ENCODE results near the gene PHETA1.
"Not testable (repeated sequence)": the region's sequence is repeated elsewhere in the genome, so short reads cannot be mapped to it uniquely, and the experiment has no call there.

PHETA1 gene

DNA sequence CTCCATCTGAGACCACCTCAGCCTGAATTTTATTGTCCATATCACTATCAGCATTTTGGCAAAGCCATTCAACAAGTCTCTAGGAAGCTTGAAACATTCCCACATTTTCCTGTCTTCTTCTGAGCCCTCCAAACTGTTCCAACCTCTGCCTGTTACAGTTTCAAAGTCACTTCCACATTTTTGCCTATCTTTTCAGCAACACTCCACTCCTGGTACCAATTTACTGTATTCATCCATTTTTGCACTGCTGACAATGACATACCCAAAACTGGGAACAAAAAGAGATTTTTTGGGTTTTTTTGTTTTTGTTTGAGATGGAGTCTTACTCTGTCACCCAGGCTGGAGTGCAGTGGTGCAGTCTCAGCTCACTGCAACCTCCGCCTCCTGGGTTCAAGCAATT is 4.3 kb upstream of the PHETA1 start:
- DNase-seq (ENCODE audit: low read depth, low spot score), result not testable (repeated sequence)

DNA sequence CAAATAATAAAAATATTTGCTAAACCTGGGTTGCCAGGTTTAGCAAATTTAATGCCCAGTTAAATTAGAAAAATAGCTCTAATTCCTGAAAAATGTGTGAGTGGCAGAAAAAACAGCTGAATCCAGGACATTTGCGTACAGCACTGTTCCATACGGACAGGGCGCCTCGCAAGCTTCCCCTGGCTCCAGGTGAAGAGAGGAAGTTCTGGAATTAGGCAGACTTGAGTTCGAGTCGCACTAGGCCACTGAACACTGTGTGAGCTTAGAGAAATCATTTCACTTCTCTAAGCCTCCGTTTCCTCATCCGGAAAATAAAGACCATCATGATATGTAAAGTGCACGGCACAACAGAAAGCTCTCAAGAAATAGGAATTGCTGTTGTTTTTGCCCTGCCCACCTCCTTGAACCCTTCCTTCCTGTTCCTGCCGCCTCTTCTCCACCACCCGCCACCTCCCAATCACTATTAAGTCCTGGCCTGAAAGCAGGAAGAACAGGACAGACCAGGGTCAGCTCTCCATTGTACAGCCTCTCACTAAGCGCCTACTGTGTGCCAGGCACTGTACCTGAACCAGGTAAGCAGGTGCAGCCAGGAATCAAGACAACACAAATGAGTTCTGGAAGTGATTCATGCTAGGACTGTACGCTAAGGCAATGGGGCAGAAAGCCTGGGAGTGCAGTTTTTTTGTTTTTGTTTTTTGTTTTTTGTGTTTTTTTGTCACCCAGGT is 763 bp upstream of the PHETA1 start:
- DNase-seq (ENCODE audit: low read depth, low spot score), result no peak

DNA sequence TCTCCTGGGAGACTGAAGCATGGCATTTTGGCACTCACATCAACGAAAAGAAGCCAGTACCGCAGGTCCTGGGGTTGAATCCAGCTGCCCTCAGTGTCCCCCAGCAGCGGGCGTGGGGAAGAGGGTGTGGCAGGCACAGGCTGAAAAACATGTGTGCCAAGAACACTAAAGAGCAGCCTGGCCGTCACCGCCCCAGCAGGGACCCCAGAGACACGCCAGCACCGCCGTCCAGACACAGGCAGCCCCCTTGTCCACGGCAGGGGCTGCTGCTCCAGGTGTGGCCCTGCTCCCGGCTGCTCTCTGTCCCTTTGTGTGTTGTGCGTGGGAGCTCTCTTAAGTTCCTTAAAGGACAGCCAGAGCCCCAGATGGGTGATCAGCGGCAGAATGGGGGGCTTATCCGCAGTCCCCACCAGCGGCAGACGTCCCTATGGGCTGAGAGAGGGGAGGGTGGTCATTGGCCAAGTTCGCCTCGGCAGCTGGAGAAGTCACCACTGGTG is 556 bp downstream of the PHETA1 start:
- DNase-seq (ENCODE audit: low read depth, low spot score), result no peak

DNA sequence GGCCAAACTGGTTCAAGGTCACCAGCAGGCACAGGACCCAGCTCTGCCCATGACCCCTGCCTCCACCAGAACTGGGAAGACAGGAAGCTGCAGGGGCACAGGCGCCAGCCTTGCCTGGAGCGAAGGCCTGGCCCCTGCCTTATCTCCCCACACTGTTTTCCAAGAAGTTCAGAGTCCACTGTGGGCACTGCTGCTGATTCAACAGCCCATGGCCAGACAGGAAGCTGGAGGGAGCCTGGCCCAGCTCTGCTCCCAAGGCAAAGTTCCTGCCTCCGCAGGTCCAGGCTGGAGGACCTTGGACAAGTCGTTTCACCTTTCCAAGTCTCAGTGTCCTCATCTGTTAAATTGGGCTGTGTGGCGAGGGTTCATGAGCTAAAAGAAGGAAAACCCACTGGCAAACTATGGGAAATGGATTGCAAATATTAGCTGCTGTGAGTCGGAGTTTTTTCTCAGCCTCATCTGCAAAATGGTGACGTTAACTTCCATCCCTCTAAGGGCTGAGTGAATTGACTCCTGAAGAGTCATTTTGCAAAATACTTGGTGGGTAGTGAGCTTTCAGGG is 1.2 kb downstream of the PHETA1 start:
- DNase-seq (ENCODE audit: low read depth, low spot score), result no peak

DNA sequence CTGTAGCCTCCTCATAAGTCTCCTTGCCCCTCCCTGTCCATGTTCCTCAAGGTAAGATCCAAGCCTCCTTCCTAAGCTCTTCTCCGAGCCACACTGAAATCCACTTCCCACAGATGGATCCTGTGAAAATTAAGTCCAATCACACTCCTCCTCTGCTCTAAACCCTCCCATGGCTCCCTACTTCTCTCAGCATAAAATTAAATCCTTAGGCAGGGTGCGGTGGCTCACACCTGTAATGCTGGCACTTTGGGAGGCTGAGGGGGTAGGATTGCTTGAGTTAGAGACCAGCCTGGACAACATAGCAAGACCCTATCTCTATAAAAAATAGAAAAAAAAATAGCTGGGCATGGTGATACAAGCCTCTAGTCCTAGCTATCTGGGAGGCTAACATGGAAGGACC is 2.3 kb downstream of the PHETA1 start:
- DNase-seq (ENCODE audit: low read depth, low spot score), result no peak

DNA sequence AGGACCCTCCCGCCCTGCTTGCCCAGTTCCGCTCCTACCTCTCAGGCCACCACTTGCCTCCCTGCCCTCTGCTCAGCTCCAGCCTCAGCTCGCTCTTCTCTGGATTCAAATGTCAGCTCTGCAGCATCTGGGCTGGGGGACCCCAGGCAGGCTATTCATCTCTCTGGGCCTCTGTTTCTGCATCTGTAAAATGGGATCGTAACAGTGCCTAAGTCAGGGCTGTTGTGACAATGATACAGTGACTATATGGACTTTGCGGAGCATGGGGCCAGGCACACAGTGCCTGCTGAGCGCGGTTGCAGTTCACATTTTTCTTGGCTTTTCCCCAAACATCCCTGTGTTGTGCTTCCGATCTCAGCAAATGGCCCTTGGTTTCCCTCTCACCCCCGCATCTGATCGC is 2.8 kb downstream of the PHETA1 start:
- DNase-seq (ENCODE audit: low read depth, low spot score), result no peak

DNA sequence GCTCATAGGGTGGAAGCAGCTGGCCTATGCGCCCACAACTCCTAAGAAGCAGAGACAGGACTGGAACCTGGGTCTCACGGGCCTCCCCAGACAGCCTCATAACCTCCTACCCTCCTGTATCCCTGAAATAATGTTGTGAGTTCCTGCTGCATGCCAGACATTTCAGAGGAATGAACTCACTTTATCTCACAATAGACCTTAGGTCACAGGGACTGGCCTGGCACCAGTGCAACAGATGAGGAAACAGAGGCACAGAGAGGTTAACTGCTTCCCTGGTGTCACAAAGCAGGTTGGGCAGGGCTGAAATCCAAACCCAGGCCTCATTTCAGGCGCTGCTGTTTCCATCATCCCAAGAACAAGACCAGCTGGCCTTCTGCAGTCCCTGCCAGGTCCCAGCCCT is 5.3 kb downstream of the PHETA1 start:
- no peak for DNase-seq (ENCODE audit: low read depth, low spot score)

DNA sequence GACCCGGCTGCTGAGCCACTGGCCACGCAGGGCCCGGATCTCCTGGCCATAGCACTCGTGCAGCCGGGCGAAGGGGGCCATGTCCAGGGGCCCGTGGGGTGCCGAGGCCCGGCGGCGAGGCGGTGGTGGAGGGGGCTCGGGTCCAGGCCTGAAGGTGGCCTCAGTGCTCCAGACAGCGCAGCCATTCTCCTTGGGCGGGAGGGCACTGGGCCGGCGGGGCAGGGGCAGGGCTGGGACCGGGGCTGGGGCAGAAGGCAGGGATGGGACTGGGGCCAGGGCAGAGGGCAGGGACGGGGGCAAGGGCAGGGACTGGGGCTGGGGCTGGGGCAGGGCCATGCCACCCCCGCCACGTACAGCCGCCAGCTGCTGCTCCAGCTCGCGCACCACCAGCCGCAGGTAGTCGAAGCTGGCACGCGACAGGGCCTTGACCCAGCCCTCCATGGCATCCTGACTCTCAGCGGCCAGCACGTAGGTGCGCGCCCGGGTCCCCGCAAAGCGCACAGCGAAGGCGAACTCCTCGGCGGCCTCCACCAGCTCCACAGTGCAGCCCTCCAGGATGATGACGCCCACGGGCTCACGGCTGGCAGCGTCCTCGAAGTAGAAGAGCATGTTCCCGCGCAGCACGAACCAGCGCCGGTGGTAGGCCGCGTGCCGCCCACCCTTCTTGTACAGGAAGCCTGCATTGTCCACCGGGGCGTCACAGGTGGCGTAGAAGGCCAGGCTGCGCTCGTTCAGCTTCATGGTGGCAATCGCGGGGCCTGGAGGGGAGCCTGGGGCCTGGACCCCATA is 6.0 kb downstream of the PHETA1 start:
- no peak for DNase-seq (ENCODE audit: low read depth, low spot score)

DNA sequence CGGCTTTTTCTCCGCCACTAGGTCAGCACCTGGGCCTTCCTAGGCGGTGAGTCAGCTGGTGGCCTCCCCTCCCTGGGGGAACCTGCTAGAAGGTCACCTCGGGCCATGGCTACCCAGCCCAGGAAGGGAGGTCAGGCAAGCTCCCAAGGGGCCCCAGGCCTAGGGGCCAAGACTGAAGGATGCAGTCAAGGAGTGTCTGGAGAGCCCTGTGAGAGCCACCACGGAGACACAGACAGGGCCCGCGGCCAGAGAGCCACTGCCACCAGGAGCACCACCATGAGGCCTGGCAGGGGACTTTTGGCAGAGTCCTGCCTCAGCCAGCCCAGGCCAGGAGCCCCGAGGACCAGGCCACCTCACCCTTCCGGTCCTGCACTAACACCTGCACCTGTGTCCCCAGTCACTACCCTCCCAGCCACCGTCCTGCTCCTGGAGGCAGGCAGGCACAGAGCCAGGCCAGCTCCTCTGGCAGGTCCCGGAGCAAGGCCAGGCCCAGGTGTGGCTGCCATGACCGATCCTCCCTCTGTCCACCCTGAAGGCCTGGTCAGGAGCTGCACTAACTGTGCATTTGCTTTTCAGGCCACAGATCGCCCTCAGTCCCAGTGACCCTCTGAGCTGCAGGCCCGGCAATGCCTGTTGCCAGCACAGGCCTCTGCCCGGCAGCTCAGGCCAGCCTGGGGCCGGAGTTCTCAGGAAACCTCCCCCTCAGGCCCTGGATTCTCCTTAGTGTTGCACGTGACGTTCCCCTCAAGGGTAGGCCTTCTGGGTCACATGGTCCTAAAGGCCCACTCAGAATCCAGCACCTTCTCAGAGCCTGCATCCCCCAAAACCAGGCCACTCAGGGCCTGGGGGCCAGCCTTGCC is 6.9 kb downstream of the PHETA1 start:
- no peak for DNase-seq (ENCODE audit: low read depth, low spot score)

DNA sequence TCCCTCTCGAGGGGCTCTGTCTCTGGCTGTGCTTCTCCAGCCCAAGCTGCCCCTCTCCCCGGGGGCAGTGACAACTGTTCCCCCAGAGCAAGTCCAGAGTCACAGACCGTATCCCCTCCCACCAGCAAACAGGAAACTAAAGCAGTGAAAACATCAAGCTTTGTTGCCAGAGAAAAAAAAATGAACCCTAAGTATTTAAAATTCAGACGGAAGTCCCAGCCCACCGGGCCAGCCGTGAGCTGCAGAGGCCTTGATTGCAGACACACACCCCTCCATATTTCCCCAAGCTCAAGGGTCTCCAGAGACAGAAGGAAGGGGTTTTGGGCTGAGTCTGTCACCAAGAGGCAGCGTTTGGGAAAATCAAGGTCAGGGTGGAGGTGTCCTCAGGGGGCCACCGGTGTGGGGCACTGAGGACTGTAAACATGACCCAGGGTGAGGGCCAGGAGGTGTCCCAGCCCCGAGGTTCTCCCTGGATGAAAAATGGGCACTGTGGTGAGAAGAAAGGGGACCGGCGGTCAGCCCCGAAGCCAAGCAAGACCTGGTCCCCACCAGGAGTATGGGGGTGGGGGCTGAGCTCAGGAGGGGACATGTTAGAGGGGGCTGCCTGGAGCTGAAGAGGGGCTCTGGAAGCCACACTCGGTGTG is 7.7 kb downstream of the PHETA1 start:
- no peak for DNase-seq (ENCODE audit: low read depth, low spot score)

DNA sequence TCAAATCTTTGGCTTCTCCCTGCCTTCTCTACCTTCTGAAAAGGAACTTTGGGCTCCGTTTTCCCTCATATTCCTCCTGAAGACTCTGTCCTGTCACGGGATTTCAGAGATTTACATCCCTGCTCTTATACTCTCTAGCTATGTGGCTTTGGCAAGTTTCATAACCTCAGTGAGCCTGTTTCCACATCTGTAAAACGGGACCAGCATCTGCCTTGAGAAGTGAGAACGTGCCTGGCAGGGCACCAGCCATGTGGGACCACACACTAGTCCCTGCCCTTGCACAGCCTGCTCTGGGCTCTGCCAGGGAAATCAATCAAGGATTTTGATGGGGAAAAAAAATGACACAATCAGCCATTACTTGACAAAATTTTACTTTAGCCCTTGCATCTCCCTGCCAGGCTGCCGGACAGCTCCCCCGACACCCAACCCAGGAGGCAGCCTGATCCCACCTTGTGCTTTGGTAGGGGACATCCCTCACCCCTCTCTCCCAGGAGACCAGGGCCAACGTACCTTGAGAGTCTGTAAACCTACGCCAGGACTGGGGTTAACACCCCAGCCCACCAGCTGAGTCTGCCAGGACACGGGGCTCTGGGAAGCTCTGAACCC is 8.5 kb downstream of the PHETA1 start:
- no peak for DNase-seq (ENCODE audit: low read depth, low spot score)

DNA sequence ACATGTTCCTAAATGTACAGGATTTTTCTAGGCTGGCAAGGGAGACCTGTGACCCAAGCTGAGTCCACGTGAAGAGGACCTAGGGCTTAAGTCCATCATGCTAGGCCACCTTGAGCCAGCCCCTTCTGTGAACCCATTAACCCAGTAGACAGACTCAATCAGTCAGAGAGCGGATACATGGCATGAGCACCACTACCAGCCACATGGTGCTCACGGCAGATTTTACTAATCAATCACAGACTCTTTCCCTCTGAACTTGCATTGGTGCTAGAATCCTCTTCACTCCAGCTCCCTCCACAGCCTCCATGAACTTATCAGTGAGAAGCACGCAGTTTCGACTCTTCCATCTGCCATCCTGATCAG is 9.0 kb downstream of the PHETA1 start:
- DNase-seq (ENCODE audit: low read depth, low spot score), result no peak

DNA sequence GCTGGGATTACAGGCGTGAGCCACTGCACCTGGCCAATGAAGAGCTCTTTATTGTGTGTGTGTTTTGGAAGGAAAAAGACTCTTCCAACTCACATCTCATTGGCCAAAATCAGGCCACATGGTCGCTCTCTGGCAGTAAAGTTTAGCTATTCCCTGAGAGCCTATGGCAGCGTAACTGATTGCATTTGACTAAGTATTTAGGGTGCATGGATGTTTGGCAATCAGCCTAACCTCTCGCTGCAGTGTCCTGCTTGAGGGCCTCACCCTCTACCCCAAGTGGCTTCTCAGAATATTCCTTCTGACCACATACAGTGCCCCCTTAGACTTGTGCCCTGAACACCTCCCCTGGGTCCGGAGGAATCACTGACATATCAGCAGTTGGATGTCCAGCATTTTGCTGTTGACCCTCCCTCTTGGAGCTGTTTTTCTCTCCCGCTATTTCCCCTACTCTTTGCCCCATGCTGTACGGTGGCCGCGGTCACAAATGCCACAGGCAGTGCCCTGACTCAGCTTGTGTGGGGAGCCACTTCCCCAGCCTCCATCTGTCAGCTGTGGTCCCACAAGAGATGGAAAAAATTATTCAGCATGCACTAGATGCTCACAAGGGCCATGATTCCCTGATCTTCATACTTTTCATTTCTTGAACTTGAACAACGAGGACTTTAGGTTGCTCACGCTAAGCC is 9.5 kb downstream of the PHETA1 start:
- DNase-seq (ENCODE audit: low read depth, low spot score), result no peak

DNA sequence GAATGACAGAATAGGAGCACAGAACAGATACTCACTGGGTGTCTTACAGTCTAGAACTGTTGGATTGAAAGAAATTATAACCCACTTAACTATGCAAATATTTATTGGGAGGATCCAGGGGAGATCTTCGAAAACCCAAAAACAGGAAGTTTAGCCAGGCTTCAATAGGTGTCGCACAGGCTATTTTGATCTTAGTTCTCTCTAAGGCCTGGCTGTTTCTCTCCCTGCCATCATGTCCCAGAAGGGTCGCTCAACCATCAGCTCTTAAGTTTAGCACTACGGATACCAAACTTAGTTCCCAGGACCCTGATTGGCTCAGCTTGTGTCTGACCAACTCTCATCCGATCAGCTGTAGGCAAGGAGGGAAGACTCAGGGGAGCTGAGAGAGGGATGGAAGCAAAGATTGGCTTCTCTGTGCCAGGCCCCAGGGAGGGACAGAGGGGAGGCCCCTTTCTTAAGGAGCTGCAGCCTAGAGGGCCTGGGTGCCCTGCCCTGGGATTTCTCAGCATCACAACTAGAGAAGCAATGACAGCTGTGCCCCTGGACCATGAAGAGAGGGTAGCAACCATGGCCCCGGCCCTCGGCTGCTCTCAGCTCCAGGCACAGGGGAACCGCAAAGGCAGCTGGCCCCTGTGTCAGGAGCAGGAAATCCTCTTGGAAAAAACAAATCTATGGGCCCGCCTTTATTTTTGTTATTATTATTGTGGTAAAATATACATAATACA is 13.5 kb downstream of the PHETA1 start:
- DNase-seq (ENCODE audit: low read depth, low spot score), result no peak

DNA sequence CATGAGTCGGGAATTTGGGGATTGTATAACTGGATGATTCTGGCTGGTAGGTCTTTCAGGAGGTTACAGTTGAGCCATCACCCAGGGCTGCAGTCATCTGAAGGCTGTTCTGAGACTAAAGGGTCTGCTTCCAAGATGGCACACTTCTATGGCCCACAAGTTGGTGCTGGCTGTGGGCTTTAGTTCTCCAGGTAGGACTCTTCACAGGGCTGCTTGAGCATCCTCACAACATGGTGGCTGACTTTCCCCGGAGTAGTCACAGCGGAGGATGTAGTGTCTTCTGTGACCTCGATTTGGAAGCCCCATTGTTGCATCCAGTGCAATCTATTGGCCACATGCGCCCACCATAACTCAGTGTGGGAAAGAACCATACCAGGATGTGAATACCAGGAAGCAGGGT is 14.4 kb downstream of the PHETA1 start:
- DNase-seq (ENCODE audit: low read depth, low spot score), result no peak

DNA sequence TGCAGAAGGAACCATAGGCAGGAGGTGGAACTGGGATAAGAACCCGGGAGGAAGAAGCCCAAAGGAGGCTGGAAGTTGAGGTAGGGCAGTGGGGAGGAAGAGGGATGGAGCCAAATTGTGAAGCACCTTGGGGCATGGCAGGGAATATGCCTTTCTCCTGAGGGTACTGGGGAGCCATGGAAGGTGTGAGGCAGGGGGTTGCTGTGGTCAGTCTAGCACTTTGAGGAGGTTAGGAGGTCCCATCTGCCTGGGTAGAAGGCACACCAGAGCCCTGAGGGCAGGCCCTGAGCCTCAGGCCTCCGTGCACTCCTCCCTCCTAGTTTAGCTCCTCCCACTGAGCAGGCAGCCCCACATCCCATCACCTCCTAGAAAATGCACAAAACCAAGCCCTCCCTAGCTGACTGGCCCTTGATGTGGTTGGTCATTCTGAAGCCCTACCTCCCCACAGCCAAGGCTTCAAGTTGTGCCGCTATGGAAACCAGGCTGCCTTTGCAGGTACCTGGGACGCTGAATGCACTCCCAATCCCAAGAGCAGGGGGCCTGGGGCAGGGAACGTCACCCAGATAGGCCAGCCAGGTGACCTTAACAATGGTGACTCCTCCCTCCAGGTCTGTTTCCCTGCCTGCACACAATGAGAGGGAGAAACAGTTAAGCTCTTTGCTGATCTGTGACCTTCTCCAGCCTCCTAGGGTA is 15.1 kb downstream of the PHETA1 start:
- no peak for DNase-seq (ENCODE audit: low read depth, low spot score)

DNA sequence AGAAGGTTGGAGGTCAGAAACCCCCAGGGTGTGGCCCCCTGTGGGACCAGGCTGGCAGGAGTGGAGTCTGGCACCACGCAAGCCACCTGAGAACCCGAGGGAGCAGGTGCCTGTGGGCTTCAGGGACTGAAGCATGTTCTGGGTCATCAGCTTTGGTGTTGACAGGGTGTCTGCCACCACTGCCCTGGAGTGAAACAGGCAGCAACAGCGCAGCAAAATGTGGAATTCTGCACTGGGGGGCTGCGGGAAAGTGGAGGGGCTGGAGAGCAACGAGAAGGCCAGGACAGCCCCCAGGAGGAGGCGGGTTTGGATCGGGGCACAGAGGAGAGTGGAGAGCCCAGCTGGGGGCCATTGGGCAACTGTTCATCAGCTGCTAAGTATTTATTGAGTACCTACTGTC is 15.9 kb downstream of the PHETA1 start:
- DNase-seq (ENCODE audit: low read depth, low spot score), result no peak

DNA sequence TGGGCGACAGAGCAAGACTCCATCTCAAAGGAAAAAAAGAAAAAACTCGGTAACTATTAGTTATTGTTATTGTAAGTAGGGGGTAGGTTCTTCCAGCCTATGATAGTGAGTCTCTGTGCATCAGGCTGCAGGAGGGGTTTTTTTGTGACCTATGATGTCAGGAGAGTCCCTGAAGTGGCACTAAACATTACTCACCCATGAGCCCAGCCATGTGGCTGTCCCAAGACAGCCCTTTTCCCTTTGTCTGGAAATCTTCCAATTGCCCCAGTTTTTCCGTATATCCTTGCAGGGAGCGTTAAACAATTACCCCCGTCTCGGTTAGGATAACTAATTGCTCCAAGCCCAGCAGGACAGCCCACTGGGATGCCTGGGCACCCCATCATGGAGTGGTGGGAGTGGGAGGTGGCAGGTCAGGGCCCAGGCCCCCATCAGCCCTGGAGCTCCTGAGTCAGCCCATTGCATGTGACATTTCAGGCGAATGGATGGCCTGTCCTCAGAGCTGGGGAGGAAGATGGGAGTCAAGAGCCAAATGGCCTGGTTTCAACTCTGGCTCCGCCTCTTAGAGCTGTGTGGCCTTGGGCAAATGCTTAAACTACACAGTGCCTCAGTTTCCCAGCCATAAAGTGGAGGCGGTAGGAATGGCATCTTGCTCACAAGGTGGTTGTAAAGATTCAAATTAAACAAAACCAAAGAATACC is 16.4 kb downstream of the PHETA1 start:
- no peak for DNase-seq (ENCODE audit: low read depth, low spot score)

DNA sequence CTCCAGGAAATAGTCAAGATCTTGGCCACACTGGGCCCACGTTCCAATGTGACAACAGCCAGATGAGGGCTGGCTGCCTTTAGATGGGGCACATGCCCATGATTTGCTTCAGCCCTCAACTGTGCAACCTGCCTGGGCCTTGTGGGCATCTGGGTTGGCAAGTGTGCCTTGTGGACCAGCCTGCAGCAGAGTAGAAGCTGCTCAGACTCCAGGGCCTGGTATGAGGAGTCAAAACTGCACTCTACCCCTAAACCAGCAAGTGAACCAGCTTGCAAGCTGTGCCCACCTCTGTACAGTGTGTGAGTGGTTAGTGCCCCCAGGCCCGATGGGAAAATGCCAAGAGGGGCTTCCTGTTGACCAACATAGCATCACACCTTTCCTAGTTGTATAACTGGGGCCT is 17.9 kb downstream of the PHETA1 start:
- no peak for DNase-seq (ENCODE audit: low read depth, low spot score)

All from activated CD4-positive, CD25-positive, alpha-beta regulatory T cell treated with anti-CD3 and anti-CD28 coated beads, Interleukin-2, amount 50 U/mL, for 16 hours (primary cell).